GM08714 (cell line): ENCODE data around the gene CFDP1.
"Not testable (repeated sequence)": the region's sequence is repeated elsewhere in the genome, so short reads cannot be mapped to it uniquely, and the experiment has no call there.

Experiments
- H3K4me3 ChIP-seq: fragments of 200-500 bp; sonication (Bioruptor generic); 2 replicates; pipeline ENCODE4 v1.5.1; 2014; ENCODE audit warnings: mild to moderate bottlenecking, low read length, inconsistent platforms
- ZNF274 ChIP-seq: IDR thresholded peaks from 2 replicates; pipeline ENCODE4 v1.6.1; 2012; ENCODE audit warnings: mild to moderate bottlenecking, low read depth, low read length

CFDP1 gene

DNA sequence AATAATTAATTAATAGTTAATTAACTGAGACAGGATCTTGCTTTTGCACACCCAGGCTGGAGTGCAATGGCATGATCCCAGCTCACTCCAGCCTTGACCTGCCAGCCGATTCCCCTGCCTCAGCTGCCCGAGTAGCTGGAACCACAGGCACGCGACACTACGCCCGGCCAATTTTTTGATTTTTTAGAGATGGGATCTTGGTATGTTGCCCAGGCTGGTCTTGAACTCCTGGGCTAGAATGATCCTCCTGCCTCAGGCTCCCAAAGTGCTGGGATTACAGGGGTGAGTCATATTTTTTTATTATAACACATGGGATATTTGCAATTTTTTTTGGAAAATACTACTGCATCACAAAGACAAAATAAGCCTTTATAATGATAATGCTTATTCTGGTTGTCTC, 151.5 kb downstream of the CFDP1 start:
- TF ChIP-seq ZNF274: no peak
- no peak overlapping the region for H3K4me3 ChIP-seq

DNA sequence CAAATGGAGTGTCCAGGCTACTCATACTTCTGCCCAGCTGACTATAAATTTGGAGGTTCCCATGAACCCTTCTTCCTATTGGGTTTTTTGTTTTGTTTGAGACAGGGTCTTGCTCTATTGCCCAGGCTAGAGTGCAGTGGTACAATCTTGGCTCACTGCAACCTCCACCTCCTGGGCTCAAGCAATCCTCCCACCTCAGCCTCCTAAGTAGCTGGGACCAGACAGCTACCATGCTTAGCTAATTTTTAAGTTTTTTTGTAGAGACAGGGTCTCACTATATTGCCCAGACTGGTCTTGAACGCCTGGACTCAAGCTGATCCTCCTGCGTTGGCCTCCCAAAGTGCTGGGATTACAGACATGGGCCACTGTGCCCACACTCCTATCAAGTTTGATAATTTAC, 152.3 kb downstream of the CFDP1 start:
- not testable (repeated sequence) for H3K4me3 ChIP-seq

DNA sequence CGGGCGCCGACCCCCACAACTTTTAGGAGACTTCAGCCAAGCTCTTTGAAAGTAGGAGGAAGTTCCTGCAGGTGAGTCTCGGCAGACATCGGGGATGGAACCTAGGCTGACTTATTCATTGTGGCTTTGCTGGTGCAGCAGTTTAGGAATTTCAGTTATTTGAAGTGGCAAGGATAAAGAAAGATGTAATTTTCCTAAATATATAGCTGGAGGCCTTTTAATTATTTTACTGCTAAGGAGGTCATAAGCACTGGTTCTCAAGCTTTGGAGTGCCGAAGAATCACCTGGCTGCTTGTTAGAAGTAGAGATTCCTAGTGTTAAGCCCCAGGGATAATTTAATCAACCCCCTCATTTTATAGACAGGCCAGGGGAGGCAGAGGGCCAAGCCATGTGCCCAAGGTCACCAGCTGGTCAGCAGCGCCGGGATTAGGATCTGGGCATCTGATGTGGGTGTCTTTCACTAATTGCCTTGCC, 152.9 kb downstream of the CFDP1 start:
- no peak for TF ChIP-seq ZNF274
- no peak overlapping the region for H3K4me3 ChIP-seq

DNA sequence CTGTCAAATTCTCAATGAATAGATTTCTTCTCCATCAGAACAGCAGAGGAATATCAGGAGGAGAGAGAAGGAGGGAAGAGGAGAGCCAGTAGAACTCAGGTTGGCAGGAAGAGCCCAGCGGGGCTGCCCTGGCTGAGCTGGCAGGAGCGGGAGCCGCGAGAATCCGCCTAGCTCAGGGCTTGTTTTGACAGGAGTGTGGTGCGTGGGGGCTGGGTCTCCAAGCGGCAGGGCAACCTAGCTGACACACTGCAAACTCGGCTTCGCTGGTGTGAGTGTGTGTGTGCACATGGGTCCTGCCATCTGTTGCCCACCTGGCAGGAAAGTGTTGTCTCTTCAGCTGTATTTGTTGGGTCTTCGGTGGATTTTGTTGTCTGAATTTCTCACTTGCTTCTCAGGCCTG, 154.0 kb downstream of the CFDP1 start:
- no peak overlapping the region for H3K4me3 ChIP-seq
- TF ChIP-seq ZNF274: no peak

DNA sequence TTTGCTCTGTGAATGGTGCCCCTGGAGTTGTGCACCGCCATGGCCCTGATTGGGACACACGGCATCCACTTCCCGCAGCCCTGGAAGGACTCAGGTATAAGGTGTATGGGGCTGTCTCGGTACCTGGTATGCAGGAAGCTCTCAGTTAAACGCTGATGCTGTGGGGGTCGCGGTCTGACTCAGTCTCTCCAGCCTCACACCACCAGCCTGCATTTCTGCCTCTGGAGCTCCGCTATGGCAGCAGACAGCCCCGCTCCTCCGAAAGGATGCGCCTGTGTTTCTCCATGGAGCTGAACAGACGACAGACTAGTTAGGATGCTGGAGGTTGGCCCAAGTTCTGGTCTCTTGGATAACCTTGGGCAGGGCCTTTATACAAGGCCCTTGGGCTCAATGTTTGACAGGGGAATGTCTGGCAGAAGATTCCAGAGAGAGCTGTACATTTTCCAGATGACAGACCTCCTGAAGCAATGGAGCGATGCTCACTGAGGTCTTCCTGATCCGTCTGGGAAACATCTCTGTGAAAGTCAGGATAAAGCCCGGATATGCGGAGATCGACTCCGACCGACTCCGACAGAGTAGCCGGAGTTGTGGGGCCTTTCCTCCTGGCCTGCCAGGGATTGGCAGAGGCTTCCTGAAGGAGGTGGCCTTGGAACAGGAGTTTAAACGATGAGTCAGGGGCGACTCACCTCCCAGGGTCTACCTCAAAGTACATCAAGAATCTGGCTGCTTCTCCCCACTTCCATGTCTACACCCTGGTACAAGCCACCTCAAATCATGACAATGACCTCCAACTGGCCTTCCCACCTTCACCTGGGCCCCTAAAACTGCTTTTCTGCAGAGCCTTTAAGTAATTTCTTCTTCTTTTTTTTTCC, 160.0 kb downstream of the CFDP1 start:
- no peak for TF ChIP-seq ZNF274

DNA sequence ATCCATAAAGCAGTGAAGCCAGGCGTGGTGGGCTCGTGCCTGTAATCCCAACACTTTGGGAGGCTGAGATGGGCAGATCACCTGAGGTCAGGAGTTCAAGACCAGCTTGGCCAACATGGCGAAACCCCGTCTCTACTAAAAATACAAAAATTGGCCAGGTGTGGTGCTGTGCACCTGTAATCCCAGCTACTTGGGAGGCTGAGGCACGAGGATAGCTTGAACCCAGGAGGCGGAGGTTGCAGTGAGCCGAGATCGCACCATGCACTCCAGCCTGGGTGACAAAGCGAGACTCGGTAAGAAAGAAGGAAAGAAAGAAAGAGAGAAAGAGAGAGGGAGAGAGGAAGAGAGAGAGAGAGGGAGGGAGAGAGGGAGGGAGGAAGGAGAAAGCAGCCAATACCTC, 160.7 kb downstream of the CFDP1 start:
- H3K4me3 ChIP-seq: not testable (repeated sequence)

More for the DNA sequence above, 160.0 kb downstream of the CFDP1 start:
- H3K4me3 ChIP-seq: no peak overlapping the region

DNA sequence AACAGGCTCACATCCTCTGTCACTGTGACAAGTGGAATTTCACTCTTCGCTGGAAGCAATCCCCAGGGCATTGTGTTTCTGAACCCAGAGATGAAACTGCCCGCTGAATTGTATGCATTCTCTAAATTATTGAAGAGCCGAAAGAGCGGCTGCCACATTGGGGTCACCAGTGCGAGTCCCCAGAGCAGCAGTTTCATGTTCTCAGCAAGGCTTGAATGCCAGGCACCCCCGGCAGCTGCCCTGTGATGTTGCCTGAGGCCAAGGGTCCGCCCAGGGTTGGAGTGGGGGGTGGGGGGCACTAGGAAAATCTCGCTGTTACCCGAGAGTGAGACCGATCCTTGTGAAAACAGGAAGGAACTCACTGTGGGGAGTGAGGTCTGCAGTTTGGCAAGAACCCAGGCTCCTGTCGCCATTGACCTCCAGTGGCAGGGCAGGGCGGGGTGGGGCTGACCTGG, 161.2 kb downstream of the CFDP1 start:
- TF ChIP-seq ZNF274: no peak
- H3K4me3 ChIP-seq: no peak overlapping the region

DNA sequence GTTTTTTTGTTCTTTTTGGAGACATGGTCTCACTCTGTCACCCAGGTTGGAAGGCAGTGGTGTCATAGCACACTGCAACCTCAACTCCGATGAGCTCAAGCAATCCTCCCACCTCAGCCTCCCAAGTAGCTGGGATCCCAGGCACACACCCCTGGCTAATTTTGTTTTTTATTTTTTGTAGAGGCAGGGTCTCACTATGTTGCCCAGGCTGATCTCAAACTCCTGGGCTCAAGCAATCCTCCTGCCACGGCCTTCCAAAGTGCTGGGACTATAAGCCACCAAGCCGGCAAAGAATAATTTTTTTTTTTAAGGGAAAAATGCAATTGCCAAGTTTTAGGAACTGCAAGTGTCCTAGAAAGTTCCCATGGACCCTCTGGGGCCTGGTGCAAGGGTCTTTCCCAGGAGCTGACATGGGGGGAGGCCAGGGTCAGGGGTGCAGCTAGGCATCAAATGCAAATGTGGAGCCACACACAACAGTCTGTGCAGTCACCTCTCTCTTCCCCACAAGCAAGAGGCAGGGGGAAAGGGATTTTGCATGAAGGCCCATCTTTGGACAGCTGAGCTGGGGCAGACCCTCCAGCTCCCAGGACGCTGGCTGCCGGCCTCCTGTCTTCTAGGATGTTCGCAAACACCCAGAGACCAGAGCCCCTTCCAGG, 161.7 kb downstream of the CFDP1 start:
- TF ChIP-seq ZNF274: no peak
- H3K4me3 ChIP-seq: no peak overlapping the region

DNA sequence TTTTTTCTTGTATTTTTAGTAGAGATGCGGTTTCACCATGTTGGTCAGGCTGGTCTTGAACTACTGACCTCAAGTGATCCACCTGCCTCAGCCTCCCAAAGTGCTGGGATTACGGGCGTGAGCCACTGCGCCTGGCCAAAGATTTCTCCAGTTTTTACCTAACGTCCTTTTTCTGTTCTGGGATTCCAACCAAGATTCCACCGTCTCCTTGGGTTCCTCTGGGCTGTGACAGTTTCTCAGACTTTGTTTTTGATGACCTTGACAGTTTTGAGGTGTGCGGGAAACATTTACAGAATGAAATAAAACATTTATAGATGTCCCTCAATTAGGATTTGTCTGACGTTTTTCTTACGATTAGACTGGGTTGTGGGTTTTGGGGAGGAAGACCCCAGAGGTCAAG, 163.9 kb downstream of the CFDP1 start:
- not testable (repeated sequence) for H3K4me3 ChIP-seq

DNA sequence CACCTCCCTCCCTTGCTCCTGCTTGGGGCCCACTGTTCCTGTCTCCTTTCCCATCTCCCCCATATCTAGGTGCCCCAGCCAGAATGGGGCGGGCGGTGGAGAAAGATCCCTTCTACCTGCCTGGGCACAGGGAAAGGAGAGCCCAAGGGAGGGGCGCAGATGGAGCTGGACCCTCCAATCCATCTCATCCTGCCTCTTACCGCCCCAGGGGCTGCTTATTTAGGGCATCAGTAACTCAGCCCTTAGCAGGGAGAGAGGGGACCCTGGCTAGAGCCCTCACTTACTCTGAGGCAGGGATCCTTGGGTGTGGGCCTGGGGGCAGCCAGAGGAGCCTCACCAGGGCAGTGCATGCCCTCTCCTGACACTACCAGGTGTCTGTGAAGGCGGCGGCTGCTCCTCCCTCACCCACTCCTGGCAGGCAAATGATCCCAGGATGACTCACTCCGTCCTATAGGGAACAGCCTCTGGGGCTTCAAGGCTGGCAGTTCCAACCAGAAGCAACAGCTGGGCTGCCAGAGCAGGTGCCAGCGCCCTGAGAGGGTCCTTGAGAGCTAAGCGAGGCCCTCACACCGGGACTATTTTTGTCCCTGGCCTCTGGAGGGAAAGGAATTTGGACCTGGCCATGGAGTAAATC, 165.6 kb downstream of the CFDP1 start:
- no peak overlapping the region for H3K4me3 ChIP-seq
- TF ChIP-seq ZNF274: no peak

DNA sequence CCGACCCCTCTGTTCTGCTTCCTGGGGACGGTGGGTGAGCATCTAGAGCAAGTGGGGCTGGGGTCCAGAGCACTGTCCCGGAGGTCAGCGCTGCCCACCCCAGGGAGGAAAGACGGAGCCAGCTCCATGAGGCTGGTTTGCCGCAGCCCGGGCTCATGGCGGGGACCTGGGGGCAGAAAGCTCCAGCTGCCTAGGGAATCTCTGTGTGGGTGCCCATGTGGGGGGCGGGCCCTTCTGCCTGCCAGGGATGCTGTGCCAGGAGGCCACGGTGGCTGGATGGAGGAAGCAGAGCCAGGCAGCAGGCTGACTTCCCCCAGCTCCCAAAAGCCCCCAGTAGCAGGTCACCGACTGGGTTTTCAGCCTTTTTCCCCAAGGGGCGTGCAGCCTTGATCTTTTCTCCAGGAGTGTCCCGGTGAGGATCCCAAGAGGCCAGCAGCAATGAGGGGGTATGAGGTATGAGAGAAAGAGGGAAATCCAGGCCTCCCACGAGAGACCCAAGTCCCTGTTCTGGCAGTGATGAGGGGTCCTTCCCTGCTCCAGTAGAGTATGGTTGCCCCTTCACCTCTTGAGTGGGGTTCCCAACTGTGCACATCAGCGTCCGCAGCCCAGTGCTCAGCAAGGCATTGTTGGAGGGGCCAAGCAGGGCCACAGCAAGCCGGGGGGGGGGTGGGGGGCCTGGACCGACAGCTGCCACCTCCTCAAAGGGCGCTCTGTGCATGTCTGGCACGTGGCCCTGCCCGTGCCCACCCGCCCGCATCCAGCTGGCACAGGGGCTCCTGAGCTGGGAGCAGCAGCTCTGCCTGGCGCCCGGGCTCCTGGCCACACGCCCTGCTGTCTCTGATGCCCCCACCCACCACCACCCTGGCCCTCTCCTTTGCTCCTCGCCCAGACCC, 166.3 kb downstream of the CFDP1 start:
- no peak overlapping the region for H3K4me3 ChIP-seq
- TF ChIP-seq ZNF274: no peak

DNA sequence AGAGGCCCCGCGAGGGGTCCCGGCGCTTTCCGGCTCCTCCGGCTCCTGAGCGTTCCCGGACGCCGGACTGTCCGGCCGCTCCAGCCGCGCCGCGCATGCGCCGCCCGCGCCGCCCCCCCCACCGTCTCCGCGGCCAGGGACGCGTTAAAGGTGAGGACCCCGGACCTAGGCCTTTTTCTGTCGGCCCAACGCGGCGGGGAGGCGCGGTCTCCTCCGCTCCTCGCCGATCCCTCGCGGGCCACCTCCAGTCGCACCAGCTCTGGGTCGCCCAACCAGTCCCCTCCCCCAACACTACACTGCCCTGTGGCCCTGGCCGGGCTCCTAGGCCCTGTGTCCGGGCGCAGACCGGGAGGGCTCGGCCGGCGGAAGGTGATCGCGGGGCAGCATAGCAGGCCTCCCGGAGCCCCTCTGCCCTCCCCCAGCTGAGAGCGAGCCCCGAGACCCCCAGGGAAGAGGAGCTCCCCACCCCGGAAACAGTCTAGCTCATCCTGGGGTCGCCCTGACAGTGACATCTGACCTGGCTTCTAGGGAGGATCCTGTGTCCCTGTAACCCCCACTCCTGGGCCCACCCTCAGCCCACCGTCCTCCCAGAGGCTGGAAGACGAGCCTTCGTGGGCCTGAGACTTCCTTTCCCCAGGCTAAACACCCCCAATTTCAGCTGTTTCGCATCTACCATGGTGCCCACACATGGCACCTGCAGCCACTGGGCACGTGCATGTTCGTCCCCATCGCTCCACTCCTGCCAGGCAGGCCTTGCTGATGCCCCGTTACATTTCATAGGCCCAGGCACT, 167.2 kb downstream of the CFDP1 start:
- H3K4me3 ChIP-seq: peak overlapping the region; percentile 74
- no peak for TF ChIP-seq ZNF274
